Inflammatory macrophage treated with lipopolysaccharide for 4 hours (primary cell): ENCODE results near the gene POPDC2.
A peak's percentile ranks its signal among the peaks of the same experiment; 100 is the strongest.
"Not testable (repeated sequence)": the region's sequence is repeated elsewhere in the genome, so short reads cannot be mapped to it uniquely, and the experiment has no call there.

Source experiments
- DNase-seq: peaks from one replicate; pipeline ENCODE4 v3.0.0-alpha.2; 2020

POPDC2 gene

GRCh38 chr3:119611664-119612063 lies 48.7 kb downstream of the POPDC2 start:
- no peak for DNase-seq

- DNase-seq = no peak
These were observed 51.1 kb downstream of the POPDC2 start for GRCh38 chr3:119609301-119609700.

- no peak for DNase-seq
These were observed 51.9 kb downstream of the POPDC2 start for GRCh38 chr3:119608405-119609000.

GRCh38 chr3:119604878-119605277 lies 55.5 kb downstream of the POPDC2 start:
- no peak for DNase-seq

- DNase-seq = no peak
These were observed 57.7 kb downstream of the POPDC2 start for GRCh38 chr3:119602676-119603075.

GRCh38 chr3:119601154-119601553 lies 59.2 kb downstream of the POPDC2 start:
- DNase-seq = no peak

- no peak for DNase-seq
These were observed 59.7 kb downstream of the POPDC2 start for GRCh38 chr3:119600732-119601131.

GRCh38 chr3:119599558-119600174 lies 60.7 kb downstream of the POPDC2 start:
- no peak for DNase-seq

GRCh38 chr3:119598410-119599098 lies 61.8 kb downstream of the POPDC2 start:
- DNase-seq = no peak

GRCh38 chr3:119597548-119598288 lies 62.7 kb downstream of the POPDC2 start, which contains the start of gene PLA1A:
Gene PLA1A, plus strand, starts transcription at chr3:119597885. Its CDS starts 29 bp downstream, at chr3:119597914.
- DNase-seq = peak; percentile 51

- peak; percentile 72 for DNase-seq
These were observed 64.0 kb downstream of the POPDC2 start for GRCh38 chr3:119596398-119596797.

- peak; percentile 64 for DNase-seq
These were observed 64.6 kb downstream of the POPDC2 start for GRCh38 chr3:119595639-119596334.

- DNase-seq = not testable (repeated sequence)
These were observed 65.5 kb downstream of the POPDC2 start for GRCh38 chr3:119594929-119595328.

- peak; percentile 68 for DNase-seq
These were observed 66.3 kb downstream of the POPDC2 start for GRCh38 chr3:119594066-119594465.

- peak; percentile 91 for DNase-seq
These were observed 67.5 kb downstream of the POPDC2 start for GRCh38 chr3:119592861-119593260.
